Measurements from ENCODE around the gene DAB2IP.

Gene DAB2IP

GRCh38 chr9:121662891-121663580, 11.6 kb downstream of the DAB2IP start:
- DNase-seq: no peak

- DNase-seq: no peak
These were observed 12.2 kb downstream of the DAB2IP start for GRCh38 chr9:121663591-121663990.

GRCh38 chr9:121666294-121666693, 14.9 kb downstream of the DAB2IP start:
- no peak for DNase-seq

GRCh38 chr9:121667214-121667613, 15.8 kb downstream of the DAB2IP start:
- DNase-seq: no peak

GRCh38 chr9:121667890-121668289, 16.5 kb downstream of the DAB2IP start:
- DNase-seq: no peak

- DNase-seq: no peak
These were observed 19.0 kb downstream of the DAB2IP start for GRCh38 chr9:121670431-121670830.

- DNase-seq: no peak
These were observed 20.2 kb downstream of the DAB2IP start for GRCh38 chr9:121671612-121672155.

- no peak for DNase-seq
These were observed 20.8 kb downstream of the DAB2IP start for GRCh38 chr9:121672213-121672612.

GRCh38 chr9:121672986-121673385, 21.6 kb downstream of the DAB2IP start:
- DNase-seq: no peak

- no peak for DNase-seq
These were observed 22.1 kb downstream of the DAB2IP start for GRCh38 chr9:121673576-121673975.

- no peak for DNase-seq
These were observed 22.6 kb downstream of the DAB2IP start for GRCh38 chr9:121674017-121674416.

GRCh38 chr9:121674952-121675351, 23.5 kb downstream of the DAB2IP start:
- no peak for DNase-seq

- no peak for DNase-seq
These were observed 23.9 kb downstream of the DAB2IP start for GRCh38 chr9:121675381-121675780.

GRCh38 chr9:121675969-121676822, 24.8 kb downstream of the DAB2IP start:
- DNase-seq: no peak

GRCh38 chr9:121676926-121677325, 25.5 kb downstream of the DAB2IP start:
- no peak for DNase-seq

- DNase-seq: no peak
These were observed 27.1 kb downstream of the DAB2IP start for GRCh38 chr9:121678501-121679022.

GRCh38 chr9:121679901-121680635, 28.6 kb downstream of the DAB2IP start:
- DNase-seq: no peak

GRCh38 chr9:121681404-121681803, 30.0 kb downstream of the DAB2IP start:
- DNase-seq: no peak

- DNase-seq: no peak
These were observed 30.8 kb downstream of the DAB2IP start for GRCh38 chr9:121682201-121682600.

GRCh38 chr9:121682926-121683515, 31.6 kb downstream of the DAB2IP start:
- DNase-seq: no peak

GRCh38 chr9:121683652-121684051, 32.2 kb downstream of the DAB2IP start:
- no peak for DNase-seq
